Ovary (tissue), 3 donors: ENCODE results near the gene MEAK7.

ENCODE experiments used
- CTCF ChIP-seq, 3 donors: fragments of 450-650 bp in 2 of 3; fragments of 200-600 bp in 1 of 3; IDR thresholded peaks; one replicate each; pipeline versions ENCODE4 v1.5.1 to v1.8.0; 2016 to 2022; ENCODE audit warnings: antibody characterized with exemption in 3 of 3, mild to moderate bottlenecking in 1 of 3
- EP300 ChIP-seq: sonication (generic); formaldehyde crosslinking; IDR thresholded peaks from one replicate; pipeline ENCODE4 v1.6.1; 2017; ENCODE audit warnings: antibody characterized with exemption
- POLR2A ChIP-seq: fragments of 450-650 bp; IDR thresholded peaks from one replicate; pipeline ENCODE4 v1.6.1; 2017; ENCODE audit warnings: antibody characterized with exemption, mild to moderate bottlenecking, moderate library complexity
- donor health status: DM: no; HTN: no; CAD: no.

GRCh38 chr16:84532855-84533486 is 28.5 kb upstream of the MEAK7 start:
- no peak for TF ChIP-seq POLR2A
- TF ChIP-seq CTCF (IDR thresholded peaks at IDR 0.05) = no peak
- no peak for TF ChIP-seq EP300
